Subcutaneous abdominal adipose tissue (tissue), 5 donors: ENCODE results near the gene OBP2B.

Experiments used
- H3K27ac ChIP-seq: one replicate; pipeline ENCODE4 v1.7.0; 2013; ENCODE audit warnings: low read depth, mild to moderate bottlenecking, inconsistent platforms, low read length, moderate library complexity
- H3K27me3 ChIP-seq, 5 donors: one replicate each; pipeline ENCODE4 v1.7.0; 2013; ENCODE audit warnings: low read length in 5 of 5, inconsistent platforms in 1 of 5; ENCODE audit not compliant: control insufficient read depth in 5 of 5, insufficient read depth in 4 of 5
- H3K36me3 ChIP-seq, 5 donors: one replicate each; pipeline ENCODE4 v1.7.0; 2013; ENCODE audit warnings: low read length in 5 of 5; ENCODE audit not compliant: control insufficient read depth in 5 of 5, insufficient read depth in 5 of 5
- H3K4me1 ChIP-seq, 5 donors: one replicate each; pipeline ENCODE4 v1.7.0; 2013; ENCODE audit warnings: low read length in 5 of 5, mild to moderate bottlenecking in 3 of 5, moderate library complexity in 1 of 5; ENCODE audit not compliant: control insufficient read depth in 5 of 5, insufficient read depth in 5 of 5
- H3K4me3 ChIP-seq, 5 donors: one replicate each; pipeline ENCODE4 v1.7.0; 2013; ENCODE audit warnings: low read length in 5 of 5, low read depth in 1 of 5
- H3K9ac ChIP-seq, 5 donors: one replicate each; pipeline ENCODE4 v1.7.0; 2013; ENCODE audit warnings: low read length in 5 of 5, mild to moderate bottlenecking in 4 of 5, moderate library complexity in 3 of 5
- H3K9me3 ChIP-seq, 5 donors: one replicate each; pipeline ENCODE4 v1.7.0; 2013; ENCODE audit warnings: low read length in 5 of 5; ENCODE audit not compliant: control insufficient read depth in 5 of 5
- donor health status: healthy.
- donor health status: healthy.
- donor health status: healthy.
- donor health status: healthy.
- donor health status: healthy.

Gene OBP2B

GRCh38 chr9:133161547-133161950, 47.5 kb downstream of the OBP2B start:
- H3K4me3 ChIP-seq, result no peak overlapping the region
- peaks cover 0 to 10% (median 0%) of the 10 kb centered on the region in 5 donors for H3K36me3 ChIP-seq
- no peak overlapping the region for H3K9ac ChIP-seq
- H3K9me3 ChIP-seq, result no peaks in the 10 kb centered on the region
- no peak overlapping the region for H3K27ac ChIP-seq
- H3K27me3 ChIP-seq, result peaks cover 0 to 3% (median 0%) of the 10 kb centered on the region in 5 donors
- H3K4me1 ChIP-seq, result peaks cover 2 to 32% (median 21%) of the 10 kb centered on the region in 5 donors

DNA sequence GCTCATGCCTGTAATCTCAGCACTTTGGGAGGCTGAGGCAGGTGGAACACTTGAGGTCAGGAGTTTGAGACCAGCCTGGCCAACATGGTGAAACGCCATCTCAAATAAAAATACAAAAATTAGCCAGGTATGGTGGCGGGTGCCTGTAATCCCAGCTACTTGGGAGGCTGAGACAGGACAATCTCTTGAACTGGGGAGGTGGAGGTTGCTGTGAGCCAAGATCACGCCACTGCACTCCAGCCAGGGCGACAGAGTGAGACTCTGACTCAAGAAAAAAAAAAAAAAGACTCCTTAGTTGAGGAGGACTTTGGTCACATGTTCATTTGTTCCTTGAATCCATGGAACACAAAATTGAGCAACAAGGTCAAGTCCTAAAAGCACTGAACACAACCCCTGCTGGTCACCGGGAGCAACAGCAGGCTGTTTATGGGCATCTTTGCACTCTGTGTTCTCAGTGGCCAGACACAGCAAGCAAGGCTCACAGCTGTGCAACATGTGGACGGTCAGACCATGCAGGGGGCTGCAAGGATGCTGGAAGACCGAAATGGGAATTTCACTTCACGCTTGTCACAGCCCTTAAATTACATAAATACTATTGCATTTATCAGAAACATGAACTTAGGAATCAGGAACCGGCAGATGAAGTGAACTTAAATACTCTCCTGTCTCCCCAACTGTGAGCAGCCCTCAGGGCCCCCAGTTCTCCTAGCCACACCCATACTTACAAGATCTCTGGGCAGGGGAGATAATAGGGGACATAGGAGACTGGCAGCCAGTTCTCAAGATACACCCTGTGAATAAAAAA, 48.1 kb downstream of the OBP2B start:
- Histone ChIP-seq H3K4me1 (peaks cover 2 to 32% (median 21%) of the 10 kb centered on the region in 5 donors), H3K9ac (no peak overlapping the region), H3K27ac (no peak overlapping the region), H3K9me3 (no peaks in the 10 kb centered on the region), H3K27me3 (peaks cover 0 to 3% (median 0%) of the 10 kb centered on the region in 5 donors), H3K4me3 (no peak overlapping the region), H3K36me3 (peaks cover 0 to 12% (median 0%) of the 10 kb centered on the region in 5 donors)

DNA sequence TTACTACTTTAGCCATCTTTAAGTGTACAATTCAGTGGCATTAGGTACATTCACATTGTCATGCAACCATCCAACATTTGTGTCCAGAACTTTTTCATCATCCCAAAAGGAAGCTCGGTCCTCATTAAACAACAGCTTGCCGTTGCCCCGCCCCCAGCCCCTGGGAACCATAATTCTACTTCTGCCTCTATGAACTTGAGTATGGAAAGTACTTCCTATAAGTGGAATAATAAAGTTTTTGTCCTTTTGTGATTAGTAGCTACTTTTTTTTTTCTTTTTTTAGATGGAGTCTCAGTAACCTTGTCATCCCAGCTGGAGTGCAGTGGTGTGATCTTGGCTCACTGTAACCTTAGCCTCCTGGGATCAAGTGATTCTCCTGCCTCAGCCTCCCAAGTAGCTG, 50.4 kb downstream of the OBP2B start:
- Histone ChIP-seq H3K9ac (no peak overlapping the region), H3K27ac (no peak overlapping the region), H3K4me3 (no peak overlapping the region), H3K9me3 (no peaks in the 10 kb centered on the region), H3K27me3 (peaks cover 0 to 3% (median 0%) of the 10 kb centered on the region in 5 donors), H3K4me1 (peaks cover 0 to 22% (median 11%) of the 10 kb centered on the region in 5 donors), H3K36me3 (peaks cover 0 to 34% (median 6%) of the 10 kb centered on the region in 5 donors)
